AG09319 (cell line): ENCODE measurements around the gene SMC1B.

Experiments used
- DNase-seq: peaks from one replicate; pipeline ENCODE4 v3.0.0-alpha.2; 2010; ENCODE audit warnings: low read depth; ENCODE audit errors: extremely low read depth
- TF ChIP-seq, protein P1 (sequence below): IDR thresholded peaks from 2 replicates; pipeline ENCODE4 v1.5.1; 2011; ENCODE audit warnings: low read depth, mild to moderate bottlenecking, inconsistent platforms, low read length, moderate library complexity

Gene SMC1B

DNA sequence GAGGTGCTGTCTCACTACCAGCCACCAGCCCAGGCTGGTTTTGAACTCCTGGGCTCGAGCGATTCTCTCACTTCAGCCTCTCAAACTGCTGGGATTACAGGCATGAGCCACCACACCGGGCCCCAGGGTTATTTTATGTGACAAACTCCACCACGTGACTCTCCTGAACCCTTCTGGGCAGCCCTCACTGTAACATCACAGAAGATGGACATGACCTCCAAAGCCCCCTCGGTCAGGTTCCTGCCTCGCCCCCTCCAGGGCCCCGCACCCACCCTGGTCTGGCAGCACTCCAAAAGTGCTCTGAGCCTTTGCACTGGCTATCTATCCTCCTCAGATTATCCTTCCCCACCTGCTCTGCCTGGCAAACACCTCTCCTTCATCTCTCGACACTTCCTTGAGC is 43.4 kb upstream of the SMC1B start:
- TF ChIP-seq, protein P1, sequence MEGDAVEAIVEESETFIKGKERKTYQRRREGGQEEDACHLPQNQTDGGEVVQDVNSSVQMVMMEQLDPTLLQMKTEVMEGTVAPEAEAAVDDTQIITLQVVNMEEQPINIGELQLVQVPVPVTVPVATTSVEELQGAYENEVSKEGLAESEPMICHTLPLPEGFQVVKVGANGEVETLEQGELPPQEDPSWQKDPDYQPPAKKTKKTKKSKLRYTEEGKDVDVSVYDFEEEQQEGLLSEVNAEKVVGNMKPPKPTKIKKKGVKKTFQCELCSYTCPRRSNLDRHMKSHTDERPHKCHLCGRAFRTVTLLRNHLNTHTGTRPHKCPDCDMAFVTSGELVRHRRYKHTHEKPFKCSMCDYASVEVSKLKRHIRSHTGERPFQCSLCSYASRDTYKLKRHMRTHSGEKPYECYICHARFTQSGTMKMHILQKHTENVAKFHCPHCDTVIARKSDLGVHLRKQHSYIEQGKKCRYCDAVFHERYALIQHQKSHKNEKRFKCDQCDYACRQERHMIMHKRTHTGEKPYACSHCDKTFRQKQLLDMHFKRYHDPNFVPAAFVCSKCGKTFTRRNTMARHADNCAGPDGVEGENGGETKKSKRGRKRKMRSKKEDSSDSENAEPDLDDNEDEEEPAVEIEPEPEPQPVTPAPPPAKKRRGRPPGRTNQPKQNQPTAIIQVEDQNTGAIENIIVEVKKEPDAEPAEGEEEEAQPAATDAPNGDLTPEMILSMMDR, result no peak
- DNase-seq, result no peak

DNA sequence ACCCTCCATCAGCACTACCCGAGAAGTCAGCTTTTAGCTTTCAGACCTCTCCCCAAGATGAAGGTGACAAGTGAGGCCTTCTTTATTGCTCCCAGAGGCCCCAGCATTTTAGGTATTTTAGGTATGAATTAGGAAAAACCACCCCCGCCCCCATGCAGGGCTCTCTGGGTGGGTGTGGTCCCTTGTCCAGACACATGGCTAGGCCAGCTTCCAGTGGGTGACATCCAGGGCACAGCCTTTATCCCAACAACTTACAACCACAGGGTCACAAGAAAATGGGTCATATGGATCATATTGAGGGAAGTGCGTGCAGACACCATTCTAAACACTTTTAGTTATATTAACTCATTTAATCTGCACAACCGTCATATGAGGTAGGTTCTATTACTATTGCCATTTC is 42.2 kb upstream of the SMC1B start:
- DNase-seq, result no peak
- TF ChIP-seq, protein P1, result no peak

DNA sequence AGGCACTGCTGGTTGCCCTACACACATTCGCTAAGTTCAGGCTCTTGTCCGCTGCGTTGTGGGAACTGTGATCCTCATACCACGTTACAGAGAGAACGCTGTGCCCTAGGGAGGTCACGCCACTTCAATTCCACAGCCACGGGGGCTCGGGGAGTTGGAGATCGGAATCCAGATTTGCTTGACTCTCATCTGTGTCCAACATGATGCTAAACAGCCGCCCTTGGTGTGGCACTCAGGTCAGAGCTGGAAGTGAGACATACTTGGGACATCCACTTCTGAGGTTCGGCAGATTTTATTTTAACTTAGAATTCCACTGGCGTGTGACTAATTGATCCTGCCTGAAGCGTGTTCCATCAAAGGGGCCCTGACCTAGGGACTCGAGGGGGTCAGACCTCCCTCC is 41.8 kb upstream of the SMC1B start:
- DNase-seq, result no peak
- TF ChIP-seq, protein P1, result no peak

DNA sequence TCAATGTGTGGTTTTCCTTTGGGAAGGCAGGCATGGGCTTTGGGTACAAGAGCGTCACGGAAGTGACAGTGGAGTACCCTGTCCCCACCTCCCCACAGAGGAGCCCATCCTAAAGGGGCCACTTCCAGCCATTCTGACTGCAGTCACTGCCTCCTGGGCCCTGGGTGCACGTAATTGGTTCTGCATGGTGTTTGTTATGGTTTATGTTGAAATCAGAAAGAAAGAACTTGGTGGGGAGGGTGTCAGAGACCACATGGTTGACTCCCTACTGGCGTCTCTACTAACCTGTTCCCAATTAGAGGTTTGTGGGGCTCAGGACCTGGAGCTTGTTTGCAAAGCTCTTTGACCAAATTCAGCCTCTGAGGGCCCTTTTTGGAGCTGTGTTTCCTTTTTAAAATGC is 40.9 kb upstream of the SMC1B start:
- DNase-seq, result peak; percentile 84
- TF ChIP-seq, protein P1, result no peak

DNA sequence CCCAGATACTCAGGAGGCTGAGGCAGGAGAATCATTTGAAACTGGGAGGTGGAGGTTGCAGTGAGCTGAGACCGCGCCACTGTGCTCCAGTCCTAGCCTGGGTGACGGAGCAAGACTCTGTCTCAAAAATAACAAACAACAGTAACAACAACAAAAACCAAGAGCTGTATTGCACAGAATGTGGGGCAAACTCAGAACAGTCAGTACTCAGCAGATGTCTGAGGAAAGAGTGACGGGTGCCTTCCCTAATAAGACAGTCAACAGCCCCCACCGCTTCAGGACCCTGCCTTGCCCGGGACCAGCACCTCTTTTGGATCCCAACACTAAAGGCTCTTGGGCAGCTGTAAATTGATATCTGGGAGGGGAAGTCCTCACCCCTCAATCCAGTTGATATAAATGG is 40.4 kb upstream of the SMC1B start:
- TF ChIP-seq, protein P1, result no peak
- no peak for DNase-seq

DNA sequence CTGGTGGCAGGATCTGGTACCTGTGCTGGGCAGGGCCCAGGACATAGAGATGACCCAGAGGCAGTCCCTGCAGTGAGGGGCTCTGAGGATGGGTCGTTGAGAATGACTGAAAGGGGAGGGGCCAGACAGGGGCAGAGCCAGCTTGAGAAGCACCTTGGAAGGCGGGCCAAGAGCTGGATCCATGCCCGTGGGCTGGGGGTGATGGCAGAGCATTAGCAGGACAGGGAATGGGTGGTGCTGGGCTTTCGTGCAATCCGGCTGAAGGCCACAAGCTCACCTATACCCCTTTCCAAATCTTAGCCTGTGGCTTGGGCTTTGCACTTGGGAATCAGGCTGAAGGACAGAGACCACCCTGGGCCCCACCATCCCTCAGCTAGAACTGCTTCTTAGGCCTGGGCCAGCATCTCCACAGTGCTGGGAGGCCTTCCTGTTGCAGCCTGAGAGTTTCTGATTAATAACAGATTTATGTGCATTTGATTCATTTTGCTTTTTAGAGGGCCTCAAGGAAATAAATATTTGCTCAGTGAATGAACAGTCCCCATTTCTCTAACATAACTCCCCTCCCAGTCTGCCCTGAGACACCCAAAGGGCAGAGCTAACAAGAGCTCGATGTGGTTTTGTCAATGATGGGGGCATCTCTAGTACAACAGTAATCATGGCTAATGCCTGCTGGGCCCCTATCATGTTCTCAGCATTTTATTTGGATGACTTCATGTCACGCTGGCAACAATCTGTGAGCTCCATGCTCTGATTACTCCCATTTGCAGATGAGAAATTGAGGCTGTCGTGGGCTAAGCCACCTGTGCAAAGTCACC is 39.4 kb upstream of the SMC1B start:
- TF ChIP-seq, protein P1, result no peak
- DNase-seq, result peak; percentile 85

DNA sequence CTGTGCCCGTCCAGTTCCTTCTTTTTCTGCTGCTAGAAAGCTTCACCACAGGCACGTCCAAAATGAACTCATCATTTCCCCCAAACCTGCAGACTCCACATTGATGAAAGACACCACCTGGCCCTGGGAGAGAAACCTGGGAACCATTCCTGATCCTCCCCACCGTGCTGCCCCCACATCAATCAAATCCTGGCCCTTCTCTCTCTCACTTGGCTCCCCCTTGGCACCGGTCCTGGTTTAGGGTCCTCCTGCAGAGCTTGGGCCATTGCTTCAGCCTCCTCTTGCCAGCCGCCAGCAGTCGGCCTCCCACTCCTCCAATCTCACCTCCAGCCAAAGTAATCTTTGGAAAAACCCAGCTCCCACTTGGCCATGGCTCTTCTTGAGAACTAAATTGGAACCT is 38.6 kb upstream of the SMC1B start:
- no peak for DNase-seq
- TF ChIP-seq, protein P1, result no peak
